ENCODE results near the gene TIMM13. TPM values are rescaled to one million over a fixed set of nuclear protein-coding genes. Genes with fewer than 3 reads are reported as not detected.

TIMM13 gene
- total and polyA plus RNA-seq, 9 of the 15 experiments (the other 6 are each of a cell fraction or from before 2014, with no cell fraction given): 17.6 to 215 (median 71.8) TPM

- TF ChIP-seq ZNF280A (IDR thresholded peaks at IDR 0.05; ENCODE audit: low read depth, partially characterized antibody) (no peak), GABPA (tag; conservative IDR thresholded peaks at IDR 0.05; ENCODE audit: low read depth) (peak; percentile 22; the same call in 1 of the 2 replicates), DMBX1 (CRISPR knock-in tag; IDR thresholded peaks at IDR 0.05; ENCODE audit: borderline replicate concordance) (0 out of 2 replicates have a peak, but pooled peaks have one; percentile 39), MAFF (IDR thresholded peaks at IDR 0.05; ENCODE audit: low read length) (no peak), ARID3A (IDR thresholded peaks at IDR 0.05; ENCODE audit: borderline replicate concordance, low read depth, low read length) (no peak), NFXL1 (CRISPR knock-in tag; IDR thresholded peaks at IDR 0.05) (no peak), ZNF12 (CRISPR knock-in tag; IDR thresholded peaks at IDR 0.05) (peak; percentile 32; the same call in 1 of the 2 replicates), SRSF3 (IDR thresholded peaks at IDR 0.05; ENCODE audit: insufficient read depth, low read length) (no peak), MYNN (IDR thresholded peaks at IDR 0.05) (0 out of 2 replicates have a peak, but pooled peaks have one; percentile 5), MYNN (CRISPR knock-in tag; IDR thresholded peaks at IDR 0.05) (no peak), HBP1 (CRISPR knock-in tag; IDR thresholded peaks at IDR 0.05) (peak; percentile 83; the same call in 1 of the 2 replicates), XRCC3 (IDR thresholded peaks at IDR 0.05) (no peak), POLR3A (IDR thresholded peaks at IDR 0.05; ENCODE audit: borderline replicate concordance, extremely low read depth, insufficient read depth, insufficient read length) (no peak), CHD4 (IDR thresholded peaks at IDR 0.05; ENCODE audit: insufficient read depth, insufficient replicate concordance, low read depth, low read length, poor library complexity, severe bottlenecking) (no peak), PTTG1 (tag; IDR thresholded peaks at IDR 0.05; ENCODE audit: low read depth) (no peak), EHMT2 (IDR thresholded peaks at IDR 0.05) (no peak)
Observed at GRCh38 chr19:2475702-2476450, 48.5 kb upstream of the TIMM13 start, which contains the start of gene GADD45B (continued).

Measured in K562 (cell line).